ENCODE measurements around the gene DSG4. TPM values are rescaled to one million over a fixed set of nuclear protein-coding genes. Genes with fewer than 3 reads are reported as not detected.

DSG4 gene
- total RNA-seq, 1 experiment from 2014 or later, result not detected

- in situ Hi-C loops (cut with HindIII; ENCODE audit: low pct_unique_long_range_greater_than_20kb, low sequenced_read_pairs), result no loop called here
- DNase-seq (ENCODE audit: low read depth, low spot score), result no peak
Measured at GRCh38 chr18:31401156-31402025, 24.8 kb downstream of the DSG4 start.

GRCh38 chr18:31402026-31402373, 25.4 kb downstream of the DSG4 start:
- no peak for DNase-seq (ENCODE audit: low read depth, low spot score)
- in situ Hi-C loops (cut with HindIII; ENCODE audit: low pct_unique_long_range_greater_than_20kb, low sequenced_read_pairs), result no loop called here

- in situ Hi-C loops (cut with HindIII; ENCODE audit: low pct_unique_long_range_greater_than_20kb, low sequenced_read_pairs), result no loop called here
Measured at GRCh38 chr18:31403409-31403808, 26.8 kb downstream of the DSG4 start.

GRCh38 chr18:31407649-31408048, 31.1 kb downstream of the DSG4 start:
- in situ Hi-C loops (cut with HindIII; ENCODE audit: low pct_unique_long_range_greater_than_20kb, low sequenced_read_pairs), result no loop called here
- no peak for DNase-seq (ENCODE audit: low read depth, low spot score)

More at GRCh38 chr18:31403409-31403808, 26.8 kb downstream of the DSG4 start:
- no peak for DNase-seq (ENCODE audit: low read depth, low spot score)

GRCh38 chr18:31409276-31409675, 32.7 kb downstream of the DSG4 start:
- no peak for DNase-seq (ENCODE audit: low read depth, low spot score)
- in situ Hi-C loops (cut with HindIII; ENCODE audit: low pct_unique_long_range_greater_than_20kb, low sequenced_read_pairs), result no loop called here

- no peak for DNase-seq (ENCODE audit: low read depth, low spot score)
- in situ Hi-C loops (cut with HindIII; ENCODE audit: low pct_unique_long_range_greater_than_20kb, low sequenced_read_pairs), result no loop called here
Measured at GRCh38 chr18:31410716-31411483, 34.3 kb downstream of the DSG4 start.

- in situ Hi-C loops (cut with HindIII; ENCODE audit: low pct_unique_long_range_greater_than_20kb, low sequenced_read_pairs), result no loop called here
- no peak for DNase-seq (ENCODE audit: low read depth, low spot score)
Measured at GRCh38 chr18:31413137-31413536, 36.6 kb downstream of the DSG4 start.

GRCh38 chr18:31417850-31418249, 41.3 kb downstream of the DSG4 start:
- in situ Hi-C loops (cut with HindIII; ENCODE audit: low pct_unique_long_range_greater_than_20kb, low sequenced_read_pairs), result no loop called here
- DNase-seq (ENCODE audit: low read depth, low spot score), result no peak

- DNase-seq (ENCODE audit: low read depth, low spot score), result no peak
- in situ Hi-C loops (cut with HindIII; ENCODE audit: low pct_unique_long_range_greater_than_20kb, low sequenced_read_pairs), result no loop called here
Measured at GRCh38 chr18:31419457-31419932, 42.9 kb downstream of the DSG4 start.

GRCh38 chr18:31420032-31420431, 43.5 kb downstream of the DSG4 start:
- in situ Hi-C loops (cut with HindIII; ENCODE audit: low pct_unique_long_range_greater_than_20kb, low sequenced_read_pairs), result no loop called here
- DNase-seq (ENCODE audit: low read depth, low spot score), result no peak

- no peak for DNase-seq (ENCODE audit: low read depth, low spot score)
- in situ Hi-C loops (cut with HindIII; ENCODE audit: low pct_unique_long_range_greater_than_20kb, low sequenced_read_pairs), result no loop called here
Measured at GRCh38 chr18:31420524-31420923, 43.9 kb downstream of the DSG4 start.

GRCh38 chr18:31424383-31424988, 47.9 kb downstream of the DSG4 start:
- in situ Hi-C loops (cut with HindIII; ENCODE audit: low pct_unique_long_range_greater_than_20kb, low sequenced_read_pairs), result no loop called here
- peak; percentile 73 for DNase-seq (ENCODE audit: low read depth, low spot score)

- DNase-seq (ENCODE audit: low read depth, low spot score), result no peak
- in situ Hi-C loops (cut with HindIII; ENCODE audit: low pct_unique_long_range_greater_than_20kb, low sequenced_read_pairs), result no loop called here
Measured at GRCh38 chr18:31426021-31426420, 49.4 kb downstream of the DSG4 start.

- in situ Hi-C loops (cut with HindIII; ENCODE audit: low pct_unique_long_range_greater_than_20kb, low sequenced_read_pairs), result no loop called here
- DNase-seq (ENCODE audit: low read depth, low spot score), result no peak
Measured at GRCh38 chr18:31426871-31427406, 50.4 kb downstream of the DSG4 start.

- DNase-seq (ENCODE audit: low read depth, low spot score), result no peak
- in situ Hi-C loops (cut with HindIII; ENCODE audit: low pct_unique_long_range_greater_than_20kb, low sequenced_read_pairs), result no loop called here
Measured at GRCh38 chr18:31428211-31428610, 51.6 kb downstream of the DSG4 start.

- in situ Hi-C loops (cut with HindIII; ENCODE audit: low pct_unique_long_range_greater_than_20kb, low sequenced_read_pairs), result no loop called here
- DNase-seq (ENCODE audit: low read depth, low spot score), result no peak
Measured at GRCh38 chr18:31429623-31430022, 53.0 kb downstream of the DSG4 start.

- no peak for DNase-seq (ENCODE audit: low read depth, low spot score)
- in situ Hi-C loops (cut with HindIII; ENCODE audit: low pct_unique_long_range_greater_than_20kb, low sequenced_read_pairs), result no loop called here
Measured at GRCh38 chr18:31430072-31430471, 53.5 kb downstream of the DSG4 start.

GRCh38 chr18:31430554-31430953, 54.0 kb downstream of the DSG4 start:
- in situ Hi-C loops (cut with HindIII; ENCODE audit: low pct_unique_long_range_greater_than_20kb, low sequenced_read_pairs), result no loop called here
- no peak for DNase-seq (ENCODE audit: low read depth, low spot score)

Measured in SK-MEL-5 (cell line).